Right lobe of liver (tissue), 6 donors: ENCODE data around the gene EHF. TPM values are rescaled to one million over a fixed set of nuclear protein-coding genes. Genes with fewer than 3 reads are reported as not detected.

Experiments
- ATAC-seq, 4 donors: fragments of 200-7000 bp; cut with Tn5 transposase; one replicate each; pipeline ENCODE4 v1.9.1; 2020; ENCODE audit warnings: mild to moderate bottlenecking in 4 of 4, moderate library complexity in 4 of 4
- DNase-seq, 3 donors: peaks; one replicate each; pipeline ENCODE4 v3.0.0-alpha.2; 2020
- H3K27ac ChIP-seq, 3 donors: fragments of 200-600 bp; one replicate each; pipeline ENCODE4 v1.8.0; 2022
- H3K27me3 ChIP-seq, 2 donors: fragments of 200-600 bp; one replicate each; pipeline ENCODE4 v1.8.0; 2022
- H3K36me3 ChIP-seq, 4 donors: fragments of 200-600 bp; sonication (generic) in 1 of 4; one replicate each; pipeline versions ENCODE4 v1.5.1 to v1.8.0; 2017 to 2022; ENCODE audit warnings: control low read depth in 1 of 4
- H3K4me1 ChIP-seq, 4 donors: fragments of 200-600 bp; sonication (generic) in 1 of 4; one replicate each; pipeline versions ENCODE4 v1.5.1 to v1.8.0; 2017 to 2022; ENCODE audit warnings: control low read depth in 1 of 4
- H3K4me3 ChIP-seq, 3 donors: fragments of 200-600 bp; one replicate each; pipeline ENCODE4 v1.8.0; 2022
- H3K9me3 ChIP-seq, 4 donors: fragments of 200-600 bp; sonication (generic) in 1 of 4; one replicate each; pipeline versions ENCODE4 v1.5.1 to v1.8.0; 2017 to 2022; ENCODE audit warnings: control low read depth in 1 of 4
- CTCF ChIP-seq, 4 donors: fragments of 200-600 bp in 3 of 4; fragments of 450-650 bp in 1 of 4; IDR thresholded peaks; one replicate each; pipeline versions ENCODE4 v1.5.1 to v1.8.0; 2016 to 2022; ENCODE audit warnings: antibody characterized with exemption in 4 of 4, mild to moderate bottlenecking in 2 of 4
- POLR2A ChIP-seq: fragments of 450-650 bp; IDR thresholded peaks from one replicate; pipeline ENCODE4 v1.6.1; 2017; ENCODE audit warnings: antibody characterized with exemption, mild to moderate bottlenecking
- WGBS: methylation state at CpG from one replicate; pipeline ENCODE4 v1.1.6; 2018; ENCODE audit warnings: low coverage, low lambda C conversion rate; ENCODE audit not compliant: insufficient coverage; ENCODE audit errors: missing lambda C conversion rate; 5-methylcytosine and 5-hydroxymethylcytosine counted together
- intact Hi-C, 2 donors: fragments of 100-400 bp; cut with DNase I; formaldehyde crosslinking; loops; one replicate each; pipeline versions ENCODE4 v1.11.2 to v1.14.1; 2022
- long read RNA-seq: library from polyadenylated mRNA; unstranded; transcript quantifications from one replicate; pipeline ENCODE4 v2.0.0, GENCODE V29; 2019
- total RNA-seq, 6 experiments: library from RNA; depleted of rRNA in 2 of 6; stranded (reverse); fragments of >200 nt in 2 of 6; fragmentation: NEBNext Ultra II Directional in 3 of 6; extraction: Animal tissue kit (Norgen Biotek cat#: 25700) in 3 of 6; gene quantifications; one replicate each; pipeline versions ENCODE4 v1.1.0 to v1.2.4, GENCODE V29; 2016 to 2023
- donor health status: DM: no; HTN: yes; CAD: no.
- donor health status: DM: no; HTN: no; CAD: no.
- donor health status: DM: no; HTN: no; CAD: no.
- donor health status: DM: no; HTN: yes; CAD: no.
- donor health status: DM: no; HTN: yes; CAD: no.

The EHF gene
- total RNA-seq: 1 to 10 TPM in 5 of 6 experiments, under 1 TPM in 1; 1.00 to 3.3 (median 1.5) TPM
- long read RNA-seq, partial matches to known transcripts: 0 of 1 reads
- long read RNA-seq, other reads (novel, unspliced or antisense): 1 of 1 reads

- H3K4me1 ChIP-seq: no peaks in the 10 kb centered on the region
- H3K4me3 ChIP-seq: no peak within 1 kb of the TSS
- no peaks in the 10 kb centered on the region for H3K9me3 ChIP-seq
- H3K36me3 ChIP-seq: no peaks in the 10 kb centered on the region
- H3K27ac ChIP-seq: no peak within 1 kb of the TSS
- no peak for DNase-seq
- ATAC-seq: peak in 2 of 4 donors; percentile 31 to 33
- TF ChIP-seq CTCF (IDR thresholded peaks at IDR 0.05) (no peak), POLR2A (no peak)
- intact Hi-C loops: no loop called here
- no peaks in the 10 kb centered on the region for H3K27me3 ChIP-seq
- WGBS: 58% methylated on average over 7 of the region's 7 CpGs
These were observed at the start of gene EHF for GRCh38 chr11:34620820-34621792. EHF (plus strand) TSS chr11:34621093; CDS start chr11:34642631, 21,538 bp downstream.

- DNase-seq (no peak), ATAC-seq (no peak)
- WGBS: 81% methylated on average over 5 of the region's 7 CpGs
These were observed 47.4 kb upstream of the EHF start for GRCh38 chr11:34573537-34573936.

GRCh38 chr11:34575261-34575660 is 45.6 kb upstream of the EHF start:
- Histone ChIP-seq H3K27me3 (no peaks in the 10 kb centered on the region), H3K4me1 (no peaks in the 10 kb centered on the region), H3K4me3 (no peak overlapping the region), H3K27ac (no peak overlapping the region), H3K36me3 (no peaks in the 10 kb centered on the region), H3K9me3 (no peaks in the 10 kb centered on the region)
- no peak for ATAC-seq
- WGBS: 26% methylated on average over 4 of the region's 4 CpGs
- TF ChIP-seq POLR2A (no peak), CTCF (IDR thresholded peaks at IDR 0.05) (no peak)
- intact Hi-C loops: no loop called here
- DNase-seq: no peak

More at GRCh38 chr11:34573537-34573936, 47.4 kb upstream of the EHF start:
- Histone ChIP-seq H3K36me3 (no peaks in the 10 kb centered on the region), H3K27ac (no peak overlapping the region), H3K27me3 (no peaks in the 10 kb centered on the region), H3K4me3 (no peak overlapping the region), H3K4me1 (no peaks in the 10 kb centered on the region), H3K9me3 (no peaks in the 10 kb centered on the region)
- intact Hi-C loops: no loop called here
- TF ChIP-seq CTCF (IDR thresholded peaks at IDR 0.05) (no peak), POLR2A (no peak)

- no peak overlapping the region for H3K27ac ChIP-seq
- no peaks in the 10 kb centered on the region for H3K36me3 ChIP-seq
- no peaks in the 10 kb centered on the region for H3K9me3 ChIP-seq
- ATAC-seq (no peak), DNase-seq (no peak)
- WGBS: 85% methylated on average over 2 of the region's 2 CpGs
- no peaks in the 10 kb centered on the region for H3K4me1 ChIP-seq
- TF ChIP-seq POLR2A: no peak
- H3K27me3 ChIP-seq: no peaks in the 10 kb centered on the region
- intact Hi-C loops: no loop called here
- no peak overlapping the region for H3K4me3 ChIP-seq
These were observed 45.2 kb upstream of the EHF start for GRCh38 chr11:34575671-34576070.

GRCh38 chr11:34576331-34576730 is 44.6 kb upstream of the EHF start:
- Histone ChIP-seq H3K4me1 (no peaks in the 10 kb centered on the region), H3K27me3 (no peaks in the 10 kb centered on the region), H3K36me3 (no peaks in the 10 kb centered on the region), H3K27ac (no peak overlapping the region), H3K9me3 (no peaks in the 10 kb centered on the region), H3K4me3 (no peak overlapping the region)
- ATAC-seq (no peak), DNase-seq (no peak)
- intact Hi-C loops: no loop called here
- TF ChIP-seq POLR2A (no peak), CTCF (IDR thresholded peaks at IDR 0.05) (no peak)
- WGBS: 46% methylated on average over 3 of the region's 3 CpGs
